SH-SY5Y (cell line): Measurements from ENCODE around the gene HTR3D.

Experiments used
- GATA2 ChIP-seq: IDR thresholded peaks from 2 replicates; pipeline ENCODE4 v1.6.1; 2011; ENCODE audit warnings: mild to moderate bottlenecking, low read depth, low read length
- GATA3 ChIP-seq: IDR thresholded peaks from 2 replicates; pipeline ENCODE4 v1.6.1; 2011; ENCODE audit warnings: low read depth, mild to moderate bottlenecking, low read length, moderate library complexity

DNA sequence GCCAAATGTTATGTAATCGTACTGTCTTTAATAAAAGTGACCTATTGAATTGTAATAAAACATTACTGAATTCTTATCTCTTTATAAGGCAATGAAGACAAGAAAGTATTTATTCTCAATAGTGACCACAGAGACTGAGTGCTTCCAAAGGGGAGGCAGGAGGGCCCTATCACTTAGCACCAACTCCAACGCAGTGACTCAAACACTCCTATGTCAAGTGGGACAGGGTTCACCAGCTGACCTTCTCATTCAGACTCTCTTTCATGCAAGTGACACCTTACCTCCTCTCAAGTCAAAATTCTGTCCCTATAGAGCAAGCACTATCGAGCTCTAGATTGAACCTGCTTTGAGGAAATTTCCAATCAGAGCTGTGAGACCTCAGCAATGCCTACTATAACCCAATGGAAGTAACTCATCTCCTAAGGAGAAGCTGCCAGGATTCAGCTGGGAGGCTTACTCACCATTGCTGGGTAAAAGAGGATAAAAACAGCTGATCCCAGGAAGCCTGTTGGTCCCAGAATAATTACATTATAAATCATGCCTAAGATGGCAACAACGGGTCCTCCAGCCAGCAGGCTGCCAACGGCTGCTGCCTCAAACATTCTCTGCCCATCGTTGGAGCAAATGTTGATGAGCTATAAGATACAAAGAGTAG, 49.4 kb upstream of the HTR3D start:
- no peak for TF ChIP-seq GATA3
- no peak for TF ChIP-seq GATA2
